Calu3 (cell line): ENCODE results near the gene CRB2. TPM values are rescaled to one million over a fixed set of nuclear protein-coding genes. Genes with fewer than 3 reads are reported as not detected.

Experiments
- BruUV-seq: library from RNA; stranded (reverse); fragments of 400-500 nt; replicated peaks from 2 replicates; lab custom pipeline; 2021; lab: Mats Ljungman, UMichigan
- CTCF ChIA-PET: fragments of 300-600 bp; sonication (Branson Sonifier 250); formaldehyde crosslinking; loops from one replicate; lab custom pipeline; 2022; ENCODE audit warnings: antibody characterized with exemption; lab: Charles Lee
- DNase-seq: peaks from one replicate; pipeline ENCODE4 v3.0.0; 2022
- H3K27ac Mint-ChIP-seq: one replicate; pipeline ENCODE4 v1.8.0; 2022; ENCODE audit warnings: mixed read lengths; ENCODE audit not compliant: unreplicated experiment
- H3K27me3 Mint-ChIP-seq: one replicate; pipeline ENCODE4 v1.8.0; 2022; ENCODE audit warnings: mixed read lengths; ENCODE audit not compliant: unreplicated experiment
- H3K36me3 Mint-ChIP-seq: one replicate; pipeline ENCODE4 v1.8.0; 2022; ENCODE audit warnings: mild to moderate bottlenecking, moderate library complexity, mixed read lengths; ENCODE audit not compliant: insufficient read depth, unreplicated experiment
- H3K4me1 Mint-ChIP-seq: one replicate; pipeline ENCODE4 v1.8.0; 2022; ENCODE audit warnings: mild to moderate bottlenecking, low read depth, mixed read lengths; ENCODE audit not compliant: unreplicated experiment
- H3K4me3 Mint-ChIP-seq: one replicate; pipeline ENCODE4 v1.8.0; 2022; ENCODE audit warnings: mild to moderate bottlenecking, low read depth, moderate library complexity, mixed read lengths; ENCODE audit not compliant: unreplicated experiment
- H3K9me3 Mint-ChIP-seq: one replicate; pipeline ENCODE4 v1.8.0; 2022; ENCODE audit warnings: low read depth, mixed read lengths; ENCODE audit not compliant: unreplicated experiment
- CTCF ChIP-seq: fragments of 200-600 bp; IDR thresholded peaks from one replicate; pipeline ENCODE4 v1.8.0; 2022; ENCODE audit warnings: antibody characterized with exemption; ENCODE audit not compliant: unreplicated experiment
- intact Hi-C: fragments of 100-400 bp; cut with micrococcal nuclease; formaldehyde crosslinking; loops from one replicate; pipeline ENCODE4 v1.10.0; 2022; ENCODE audit not compliant: unreplicated experiment
- total RNA-seq: library from RNA; stranded (reverse); gene quantifications from 2 replicates; pipeline ENCODE4 v1.2.3, GENCODE V29; 2022

Gene CRB2
- total RNA-seq, 1 experiment from 2014 or later = not detected

GRCh38 chr9:123389070-123389469 lies 33.1 kb downstream of the CRB2 start:
- no TSS peak for BruUV-seq
- intact Hi-C loops = loop anchor here (5.0 kb wide), 1 partner anchor 37 kb away; no protein-coding TSS in a partner anchor

GRCh38 chr9:123389698-123390097 lies 33.7 kb downstream of the CRB2 start:
- no peak for TF ChIP-seq CTCF
- CTCF ChIA-PET = no interaction called here

More at GRCh38 chr9:123389070-123389469, 33.1 kb downstream of the CRB2 start:
- CTCF ChIA-PET = interaction anchor here (1.1 kb wide), 1 partner anchor 34 kb away, joined by 3 read pairs; no protein-coding TSS in a partner anchor
- Mint-ChIP-seq H3K36me3 (no peaks in the 10 kb centered on the region), H3K27ac (no peak overlapping the region), H3K4me3 (no peak overlapping the region), H3K9me3 (no peaks in the 10 kb centered on the region), H3K27me3 (no peaks in the 10 kb centered on the region), H3K4me1 (no peaks in the 10 kb centered on the region)
- no peak for TF ChIP-seq CTCF
- DNase-seq = no peak

GRCh38 chr9:123390337-123391135 lies 34.5 kb downstream of the CRB2 start:
- Mint-ChIP-seq H3K36me3 (no peaks in the 10 kb centered on the region), H3K4me3 (no peak overlapping the region), H3K9me3 (no peaks in the 10 kb centered on the region), H3K4me1 (no peaks in the 10 kb centered on the region), H3K27me3 (no peaks in the 10 kb centered on the region), H3K27ac (no peak overlapping the region)
- DNase-seq = no peak
- CTCF ChIA-PET = no interaction called here
- no peak for TF ChIP-seq CTCF
- no TSS peak for BruUV-seq
- intact Hi-C loops = no loop called here

More at GRCh38 chr9:123389698-123390097, 33.7 kb downstream of the CRB2 start:
- Mint-ChIP-seq H3K9me3 (no peaks in the 10 kb centered on the region), H3K27ac (no peak overlapping the region), H3K4me3 (no peak overlapping the region), H3K4me1 (no peaks in the 10 kb centered on the region), H3K27me3 (no peaks in the 10 kb centered on the region), H3K36me3 (no peaks in the 10 kb centered on the region)
- BruUV-seq = no TSS peak
- DNase-seq = no peak
- intact Hi-C loops = loop anchor here (5.0 kb wide), 1 partner anchor 37 kb away; no protein-coding TSS in a partner anchor

GRCh38 chr9:123391233-123391632 lies 35.2 kb downstream of the CRB2 start:
- no peaks in the 10 kb centered on the region for H3K36me3 Mint-ChIP-seq
- BruUV-seq = no TSS peak

More at GRCh38 chr9:123391233-123391632, 35.2 kb downstream of the CRB2 start:
- intact Hi-C loops = no loop called here
- Mint-ChIP-seq H3K4me1 (no peaks in the 10 kb centered on the region), H3K27ac (no peak overlapping the region), H3K27me3 (no peaks in the 10 kb centered on the region), H3K9me3 (no peaks in the 10 kb centered on the region), H3K4me3 (no peak overlapping the region)
- CTCF ChIA-PET = no interaction called here
- no peak for DNase-seq
- no peak for TF ChIP-seq CTCF
